GM23338 (cell line): ENCODE data around the gene LAPTM5. TPM values are rescaled to one million over a fixed set of nuclear protein-coding genes. Genes with fewer than 3 reads are reported as not detected.

ENCODE experiments used
- ATAC-seq: fragments of 200-7000 bp; cut with Tn5 transposase; 3 replicates; pipeline ENCODE4 v1.9.1; 2020
- DNase-seq: peaks from one replicate; pipeline ENCODE4 v3.0.0-alpha.2; 2015; ENCODE audit warnings: low spot score
- H2AFZ ChIP-seq: fragments of 200-600 bp; sonication (generic); 2 replicates; pipeline ENCODE4 v1.8.0; 2016; ENCODE audit warnings: antibody characterized with exemption, mild to moderate bottlenecking, moderate library complexity
- H3F3A ChIP-seq: fragments of 200-600 bp; sonication (generic); replicated peaks from 2 replicates; pipeline ENCODE4 v1.8.0; 2017; ENCODE audit warnings: antibody characterized with exemption, mixed run types, low read depth
- H3K27ac ChIP-seq: fragments of 200-600 bp; sonication (generic); 2 replicates; pipeline ENCODE4 v1.6.1; 2016; ENCODE audit warnings: low read depth
- H3K27me3 ChIP-seq: fragments of 200-600 bp; sonication (generic); 2 replicates; pipeline ENCODE4 v1.8.0; 2016; ENCODE audit warnings: mild to moderate bottlenecking, mixed run types, moderate library complexity; ENCODE audit not compliant: insufficient read depth
- H3K36me3 ChIP-seq: fragments of 200-600 bp; sonication (generic); 2 replicates; pipeline ENCODE4 v1.8.0; 2016; ENCODE audit warnings: mild to moderate bottlenecking; ENCODE audit not compliant: insufficient read depth
- H3K4me1 ChIP-seq: fragments of 200-600 bp; sonication (generic); 2 replicates; pipeline ENCODE4 v1.8.0; 2016; ENCODE audit warnings: mild to moderate bottlenecking, moderate library complexity; ENCODE audit not compliant: insufficient read depth
- H3K4me2 ChIP-seq: fragments of 200-600 bp; sonication (generic); 2 replicates; pipeline ENCODE4 v1.7.1; 2017; ENCODE audit warnings: mixed run types
- H3K4me3 ChIP-seq: fragments of 200-600 bp; sonication (generic); 2 replicates; pipeline ENCODE4 v1.6.1; 2016; ENCODE audit warnings: mixed run types
- H3K79me2 ChIP-seq: fragments of 200-600 bp; sonication (generic); replicated peaks from 2 replicates; pipeline ENCODE4 v1.8.0; 2017; ENCODE audit warnings: mild to moderate bottlenecking; ENCODE audit not compliant: insufficient read depth
- H3K9me2 ChIP-seq: fragments of 200-600 bp; sonication (generic); 2 replicates; pipeline ENCODE4 v1.8.0; 2017; ENCODE audit not compliant: insufficient read depth
- H4K20me1 ChIP-seq: fragments of 200-600 bp; sonication (generic); replicated peaks from 2 replicates; pipeline ENCODE4 v1.8.0; 2017; ENCODE audit warnings: mild to moderate bottlenecking; ENCODE audit not compliant: insufficient read depth
- H3K27ac Mint-ChIP-seq: 2 replicates; pipeline ENCODE4 v1.8.0; 2020; ENCODE audit warnings: inconsistent platforms, mild to moderate bottlenecking, moderate library complexity, mixed read lengths
- H3K27me3 Mint-ChIP-seq: 3 replicates; pipeline ENCODE4 v1.8.0; 2022; ENCODE audit warnings: low read depth, mild to moderate bottlenecking, moderate library complexity, mixed read lengths, inconsistent platforms; ENCODE audit not compliant: insufficient read depth, poor library complexity
- H3K36me3 Mint-ChIP-seq: 3 replicates; pipeline ENCODE4 v1.8.0; 2021; ENCODE audit warnings: low read depth, mild to moderate bottlenecking, inconsistent platforms, moderate library complexity, mixed read lengths
- H3K4me1 Mint-ChIP-seq: 3 replicates; pipeline ENCODE4 v1.8.0; 2020; ENCODE audit warnings: mild to moderate bottlenecking, inconsistent platforms, mixed read lengths
- H3K4me3 Mint-ChIP-seq: 3 replicates; pipeline ENCODE4 v1.8.0; 2021; ENCODE audit warnings: moderate library complexity, mild to moderate bottlenecking, inconsistent platforms, mixed read lengths
- H3K9me3 Mint-ChIP-seq: 3 replicates; pipeline ENCODE4 v1.8.0; 2020; ENCODE audit warnings: moderate library complexity, mild to moderate bottlenecking, inconsistent platforms, mixed read lengths
- CREB1 ChIP-seq: fragments of 250-450 bp; sonication (Bioruptor Pico); IDR thresholded peaks from 2 replicates; pipeline ENCODE4 v1.5.0; 2020; ENCODE audit warnings: low read depth, mild to moderate bottlenecking, moderate library complexity
- CTCF ChIP-seq, 2 experiments: fragments of 200-600 bp in 1 of 2; sonication (generic) in 1 of 2; conservative IDR thresholded peaks; 2 replicates each; pipeline versions ENCODE4 v1.5.1 to v1.6.1; 2016 to 2017; ENCODE audit warnings: antibody characterized with exemption in 2 of 2, low read depth in 2 of 2, mild to moderate bottlenecking in 2 of 2, moderate library complexity in 1 of 2
- ETS1 ChIP-seq: IDR thresholded peaks from 2 replicates; pipeline ENCODE4 v1.6.1; 2016; ENCODE audit warnings: antibody characterized with exemption
- EZH2 ChIP-seq: fragments of 200-600 bp; sonication (generic); IDR thresholded peaks from one replicate; pipeline ENCODE4 v1.8.0; 2017; ENCODE audit warnings: antibody characterized with exemption, mild to moderate bottlenecking, low read depth; ENCODE audit not compliant: unreplicated experiment
- EZH2phosphoT487 ChIP-seq: fragments of 200-600 bp; sonication (generic); IDR thresholded peaks from one replicate; pipeline ENCODE4 v1.8.1; 2018; ENCODE audit warnings: antibody characterized with exemption; ENCODE audit not compliant: unreplicated experiment
- JUNB ChIP-seq: IDR thresholded peaks from one replicate; pipeline ENCODE4 v1.6.1; 2016; ENCODE audit warnings: antibody characterized with exemption; ENCODE audit not compliant: unreplicated experiment
- NANOG ChIP-seq: IDR thresholded peaks from 2 replicates; pipeline ENCODE4 v1.6.1; 2016; ENCODE audit warnings: antibody characterized with exemption, borderline replicate concordance
- POLR2AphosphoS5 ChIP-seq: IDR thresholded peaks from 2 replicates; pipeline ENCODE4 v1.6.1; 2016; ENCODE audit warnings: antibody characterized with exemption, low read depth
- STAT1 ChIP-seq: IDR thresholded peaks from one replicate; pipeline ENCODE4 v1.6.1; 2016; ENCODE audit warnings: antibody characterized with exemption; ENCODE audit not compliant: unreplicated experiment
- ZNF114 ChIP-seq: fragments of 250-450 bp; sonication (Bioruptor Pico); IDR thresholded peaks from 2 replicates; pipeline ENCODE4 v1.5.0; 2020; ENCODE audit warnings: mild to moderate bottlenecking, moderate library complexity
- ZNF331 ChIP-seq: fragments of 250-450 bp; sonication (Bioruptor Pico); IDR thresholded peaks from 2 replicates; pipeline ENCODE4 v1.5.0; 2020; ENCODE audit warnings: low read depth, mild to moderate bottlenecking, moderate library complexity
- polyA plus RNA-seq: library from polyadenylated mRNA; unstranded; fragments of >200 nt; fragmentation: Nextera tagmentation; extraction: Ambion mirVana; gene quantifications from 2 replicates; pipeline ENCODE4 v1.2.1, GENCODE V29; 2016
- total RNA-seq: library from RNA; depleted of rRNA; stranded (reverse); fragments of >200 nt; shearing (Covaris generic); gene quantifications from 2 replicates; pipeline ENCODE4 v1.2.3, GENCODE V29; 2014
- TF ChIP-seq, protein P1 (sequence below): IDR thresholded peaks from one replicate; pipeline ENCODE4 v1.6.1; 2018; ENCODE audit warnings: antibody characterized with exemption; ENCODE audit not compliant: unreplicated experiment
- TF ChIP-seq, protein P2 (sequence below): fragments of 250-450 bp; sonication (Bioruptor Pico); IDR thresholded peaks from 2 replicates; pipeline ENCODE4 v1.5.0; 2020; ENCODE audit warnings: mild to moderate bottlenecking, moderate library complexity

LAPTM5 gene
- total and polyA plus RNA-seq, 2 experiments from 2014 or later: 0.21 TPM; not detected in 1

DNA sequence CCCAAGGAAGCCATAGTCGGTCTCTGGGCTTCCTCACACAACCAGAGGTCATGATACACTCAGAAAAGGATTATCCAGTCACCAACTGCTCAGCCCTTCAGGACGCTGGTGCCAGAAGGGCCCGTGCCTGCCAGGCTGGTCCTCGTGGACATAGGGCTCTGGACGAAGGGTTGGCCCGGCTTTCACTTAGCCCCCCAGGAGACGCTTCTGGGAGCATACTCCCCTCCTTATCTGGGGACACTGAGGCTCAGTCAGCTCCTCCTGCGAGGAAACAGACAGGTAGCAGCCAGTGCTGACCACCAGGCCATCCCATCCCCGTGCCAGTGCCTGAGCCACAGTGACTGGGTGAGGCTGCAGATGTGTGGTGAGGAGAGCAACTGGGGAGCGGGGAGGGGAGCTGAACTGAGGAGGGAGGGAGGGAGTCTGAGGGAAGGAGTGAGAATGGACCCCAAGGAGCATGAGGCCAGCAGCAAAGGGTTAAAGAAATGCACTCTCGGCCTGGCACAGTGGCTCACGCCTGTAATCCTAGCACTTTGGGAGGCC lies 17.9 kb upstream of the LAPTM5 start:
- peaks cover 3% of the 10 kb centered on the region; the same call in 1 of the 3 replicates for H3K4me1 Mint-ChIP-seq
- no peak overlapping the region for H3K27ac Mint-ChIP-seq
- ATAC-seq: no peak
- TF ChIP-seq NANOG: no peak
- no peak for TF ChIP-seq JUNB
- no peak for TF ChIP-seq EZH2phosphoT487
- TF ChIP-seq STAT1: no peak
- no peak for TF ChIP-seq ZNF114
- TF ChIP-seq CREB1: no peak
- TF ChIP-seq ETS1: no peak
- TF ChIP-seq EZH2: no peak
- no peak for TF ChIP-seq POLR2AphosphoS5
- TF ChIP-seq, protein P1, sequence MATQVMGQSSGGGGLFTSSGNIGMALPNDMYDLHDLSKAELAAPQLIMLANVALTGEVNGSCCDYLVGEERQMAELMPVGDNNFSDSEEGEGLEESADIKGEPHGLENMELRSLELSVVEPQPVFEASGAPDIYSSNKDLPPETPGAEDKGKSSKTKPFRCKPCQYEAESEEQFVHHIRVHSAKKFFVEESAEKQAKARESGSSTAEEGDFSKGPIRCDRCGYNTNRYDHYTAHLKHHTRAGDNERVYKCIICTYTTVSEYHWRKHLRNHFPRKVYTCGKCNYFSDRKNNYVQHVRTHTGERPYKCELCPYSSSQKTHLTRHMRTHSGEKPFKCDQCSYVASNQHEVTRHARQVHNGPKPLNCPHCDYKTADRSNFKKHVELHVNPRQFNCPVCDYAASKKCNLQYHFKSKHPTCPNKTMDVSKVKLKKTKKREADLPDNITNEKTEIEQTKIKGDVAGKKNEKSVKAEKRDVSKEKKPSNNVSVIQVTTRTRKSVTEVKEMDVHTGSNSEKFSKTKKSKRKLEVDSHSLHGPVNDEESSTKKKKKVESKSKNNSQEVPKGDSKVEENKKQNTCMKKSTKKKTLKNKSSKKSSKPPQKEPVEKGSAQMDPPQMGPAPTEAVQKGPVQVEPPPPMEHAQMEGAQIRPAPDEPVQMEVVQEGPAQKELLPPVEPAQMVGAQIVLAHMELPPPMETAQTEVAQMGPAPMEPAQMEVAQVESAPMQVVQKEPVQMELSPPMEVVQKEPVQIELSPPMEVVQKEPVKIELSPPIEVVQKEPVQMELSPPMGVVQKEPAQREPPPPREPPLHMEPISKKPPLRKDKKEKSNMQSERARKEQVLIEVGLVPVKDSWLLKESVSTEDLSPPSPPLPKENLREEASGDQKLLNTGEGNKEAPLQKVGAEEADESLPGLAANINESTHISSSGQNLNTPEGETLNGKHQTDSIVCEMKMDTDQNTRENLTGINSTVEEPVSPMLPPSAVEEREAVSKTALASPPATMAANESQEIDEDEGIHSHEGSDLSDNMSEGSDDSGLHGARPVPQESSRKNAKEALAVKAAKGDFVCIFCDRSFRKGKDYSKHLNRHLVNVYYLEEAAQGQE: no peak
- TF ChIP-seq ZNF331 (CRISPR knock-in tag): no peak
- TF ChIP-seq, protein P2, sequence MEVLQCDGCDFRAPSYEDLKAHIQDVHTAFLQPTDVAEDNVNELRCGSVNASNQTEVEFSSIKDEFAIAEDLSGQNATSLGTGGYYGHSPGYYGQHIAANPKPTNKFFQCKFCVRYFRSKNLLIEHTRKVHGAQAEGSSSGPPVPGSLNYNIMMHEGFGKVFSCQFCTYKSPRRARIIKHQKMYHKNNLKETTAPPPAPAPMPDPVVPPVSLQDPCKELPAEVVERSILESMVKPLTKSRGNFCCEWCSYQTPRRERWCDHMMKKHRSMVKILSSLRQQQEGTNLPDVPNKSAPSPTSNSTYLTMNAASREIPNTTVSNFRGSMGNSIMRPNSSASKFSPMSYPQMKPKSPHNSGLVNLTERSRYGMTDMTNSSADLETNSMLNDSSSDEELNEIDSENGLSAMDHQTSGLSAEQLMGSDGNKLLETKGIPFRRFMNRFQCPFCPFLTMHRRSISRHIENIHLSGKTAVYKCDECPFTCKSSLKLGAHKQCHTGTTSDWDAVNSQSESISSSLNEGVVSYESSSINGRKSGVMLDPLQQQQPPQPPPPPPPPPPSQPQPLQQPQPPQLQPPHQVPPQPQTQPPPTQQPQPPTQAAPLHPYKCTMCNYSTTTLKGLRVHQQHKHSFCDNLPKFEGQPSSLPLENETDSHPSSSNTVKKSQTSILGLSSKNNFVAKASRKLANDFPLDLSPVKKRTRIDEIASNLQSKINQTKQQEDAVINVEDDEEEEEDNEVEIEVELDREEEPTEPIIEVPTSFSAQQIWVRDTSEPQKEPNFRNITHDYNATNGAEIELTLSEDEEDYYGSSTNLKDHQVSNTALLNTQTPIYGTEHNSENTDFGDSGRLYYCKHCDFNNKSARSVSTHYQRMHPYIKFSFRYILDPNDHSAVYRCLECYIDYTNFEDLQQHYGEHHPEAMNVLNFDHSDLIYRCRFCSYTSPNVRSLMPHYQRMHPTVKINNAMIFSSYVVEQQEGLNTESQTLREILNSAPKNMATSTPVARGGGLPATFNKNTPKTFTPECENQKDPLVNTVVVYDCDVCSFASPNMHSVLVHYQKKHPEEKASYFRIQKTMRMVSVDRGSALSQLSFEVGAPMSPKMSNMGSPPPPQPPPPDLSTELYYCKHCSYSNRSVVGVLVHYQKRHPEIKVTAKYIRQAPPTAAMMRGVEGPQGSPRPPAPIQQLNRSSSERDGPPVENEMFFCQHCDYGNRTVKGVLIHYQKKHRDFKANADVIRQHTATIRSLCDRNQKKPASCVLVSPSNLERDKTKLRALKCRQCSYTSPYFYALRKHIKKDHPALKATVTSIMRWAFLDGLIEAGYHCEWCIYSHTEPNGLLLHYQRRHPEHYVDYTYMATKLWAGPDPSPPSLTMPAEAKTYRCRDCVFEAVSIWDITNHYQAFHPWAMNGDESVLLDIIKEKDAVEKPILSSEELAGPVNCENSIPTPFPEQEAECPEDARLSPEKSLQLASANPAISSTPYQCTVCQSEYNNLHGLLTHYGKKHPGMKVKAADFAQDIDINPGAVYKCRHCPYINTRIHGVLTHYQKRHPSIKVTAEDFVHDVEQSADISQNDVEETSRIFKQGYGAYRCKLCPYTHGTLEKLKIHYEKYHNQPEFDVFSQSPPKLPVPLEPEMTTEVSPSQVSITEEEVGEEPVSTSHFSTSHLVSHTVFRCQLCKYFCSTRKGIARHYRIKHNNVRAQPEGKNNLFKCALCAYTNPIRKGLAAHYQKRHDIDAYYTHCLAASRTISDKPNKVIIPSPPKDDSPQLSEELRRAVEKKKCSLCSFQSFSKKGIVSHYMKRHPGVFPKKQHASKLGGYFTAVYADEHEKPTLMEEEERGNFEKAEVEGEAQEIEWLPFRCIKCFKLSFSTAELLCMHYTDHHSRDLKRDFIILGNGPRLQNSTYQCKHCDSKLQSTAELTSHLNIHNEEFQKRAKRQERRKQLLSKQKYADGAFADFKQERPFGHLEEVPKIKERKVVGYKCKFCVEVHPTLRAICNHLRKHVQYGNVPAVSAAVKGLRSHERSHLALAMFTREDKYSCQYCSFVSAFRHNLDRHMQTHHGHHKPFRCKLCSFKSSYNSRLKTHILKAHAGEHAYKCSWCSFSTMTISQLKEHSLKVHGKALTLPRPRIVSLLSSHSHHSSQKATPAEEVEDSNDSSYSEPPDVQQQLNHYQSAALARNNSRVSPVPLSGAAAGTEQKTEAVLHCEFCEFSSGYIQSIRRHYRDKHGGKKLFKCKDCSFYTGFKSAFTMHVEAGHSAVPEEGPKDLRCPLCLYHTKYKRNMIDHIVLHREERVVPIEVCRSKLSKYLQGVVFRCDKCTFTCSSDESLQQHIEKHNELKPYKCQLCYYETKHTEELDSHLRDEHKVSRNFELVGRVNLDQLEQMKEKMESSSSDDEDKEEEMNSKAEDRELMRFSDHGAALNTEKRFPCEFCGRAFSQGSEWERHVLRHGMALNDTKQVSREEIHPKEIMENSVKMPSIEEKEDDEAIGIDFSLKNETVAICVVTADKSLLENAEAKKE (CRISPR knock-in tag): no peak
- TF ChIP-seq CTCF (conservative IDR thresholded peaks at IDR 0.05; ENCODE audit: low read depth in 2 of 2): no peak
- H3K9me2 ChIP-seq: no peaks in the 10 kb centered on the region
- H3K27ac ChIP-seq: no peak overlapping the region
- no peaks in the 10 kb centered on the region for H3K9me3 Mint-ChIP-seq
- H4K20me1 ChIP-seq: no peaks in the 10 kb centered on the region
- H3K4me3 ChIP-seq: no peak overlapping the region
- DNase-seq: no peak
- H3K36me3 Mint-ChIP-seq: no peaks in the 10 kb centered on the region
- H3K4me3 Mint-ChIP-seq: no peak overlapping the region
- no peaks in the 10 kb centered on the region for H3F3A ChIP-seq
- no peaks in the 10 kb centered on the region for H3K27me3 ChIP-seq
- no peaks in the 10 kb centered on the region for H3K79me2 ChIP-seq
- no peaks in the 10 kb centered on the region for H3K36me3 ChIP-seq
- no peaks in the 10 kb centered on the region for H3K4me1 ChIP-seq
- no peak overlapping the region for H3K4me2 ChIP-seq
- H3K27me3 Mint-ChIP-seq: no peaks in the 10 kb centered on the region
- no peak overlapping the region for H2AFZ ChIP-seq
